ENCODE results near the gene RPAP3.

DNA sequence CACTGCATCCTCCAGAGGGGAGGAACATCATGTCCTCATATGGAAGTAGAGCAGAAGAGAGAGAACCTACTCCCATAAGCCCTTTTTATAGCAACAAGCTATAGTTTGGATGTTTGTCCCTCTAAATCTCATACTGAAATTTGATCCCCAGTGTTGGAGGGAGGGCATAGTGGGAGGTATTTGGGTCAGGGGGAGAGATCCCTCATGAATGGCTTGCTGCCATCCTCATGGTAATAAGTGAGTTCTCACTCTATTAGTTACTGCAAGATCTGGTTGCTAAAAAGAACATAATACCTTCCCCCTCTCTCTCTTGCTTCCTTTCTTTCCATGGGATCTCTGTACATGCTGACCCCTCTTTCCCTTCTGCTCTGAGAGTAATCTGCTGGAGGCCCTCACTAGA lies 93.9 kb downstream of the RPAP3 start:
- TF ChIP-seq, protein P1, sequence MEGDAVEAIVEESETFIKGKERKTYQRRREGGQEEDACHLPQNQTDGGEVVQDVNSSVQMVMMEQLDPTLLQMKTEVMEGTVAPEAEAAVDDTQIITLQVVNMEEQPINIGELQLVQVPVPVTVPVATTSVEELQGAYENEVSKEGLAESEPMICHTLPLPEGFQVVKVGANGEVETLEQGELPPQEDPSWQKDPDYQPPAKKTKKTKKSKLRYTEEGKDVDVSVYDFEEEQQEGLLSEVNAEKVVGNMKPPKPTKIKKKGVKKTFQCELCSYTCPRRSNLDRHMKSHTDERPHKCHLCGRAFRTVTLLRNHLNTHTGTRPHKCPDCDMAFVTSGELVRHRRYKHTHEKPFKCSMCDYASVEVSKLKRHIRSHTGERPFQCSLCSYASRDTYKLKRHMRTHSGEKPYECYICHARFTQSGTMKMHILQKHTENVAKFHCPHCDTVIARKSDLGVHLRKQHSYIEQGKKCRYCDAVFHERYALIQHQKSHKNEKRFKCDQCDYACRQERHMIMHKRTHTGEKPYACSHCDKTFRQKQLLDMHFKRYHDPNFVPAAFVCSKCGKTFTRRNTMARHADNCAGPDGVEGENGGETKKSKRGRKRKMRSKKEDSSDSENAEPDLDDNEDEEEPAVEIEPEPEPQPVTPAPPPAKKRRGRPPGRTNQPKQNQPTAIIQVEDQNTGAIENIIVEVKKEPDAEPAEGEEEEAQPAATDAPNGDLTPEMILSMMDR (IDR thresholded peaks at IDR 0.05; ENCODE audit: borderline replicate concordance, extremely low read depth, low read length, poor library complexity, severe bottlenecking), result no peak
- no peak for TF ChIP-seq EZH2 (IDR thresholded peaks at IDR 0.05; ENCODE audit: borderline replicate concordance, low read depth, low read length, severe bottlenecking)
